A549 (cell line): ENCODE results near the gene ING3. TPM values are rescaled to one million over a fixed set of nuclear protein-coding genes. Genes with fewer than 3 reads are reported as not detected.

Source experiments
- ATAC-seq, 2 experiments: fragments of 200-7000 bp in 1 of 2; fragments of >200 bp in 1 of 2; cut with Nextera tagmentation in 1 of 2; cut with Tn5 transposase in 1 of 2; 3 replicates each; pipeline versions ENCODE4 v1.8.0 to v1.9.1; 2018 to 2020; ENCODE audit warnings: mild to moderate bottlenecking in 1 of 2, moderate library complexity in 1 of 2
- CTCF ChIA-PET: fragments of 300-600 bp; sonication (Branson Sonifier 250); formaldehyde crosslinking; extraction: SDS; loops from one replicate; lab custom pipeline; 2021; ENCODE audit warnings: antibody characterized with exemption, inconsistent platforms; lab: Yijun Ruan, JAX
- POLR2A ChIA-PET: fragments of 350-600 bp; formaldehyde crosslinking; extraction: SDS; loops from one replicate; lab custom pipeline; 2021; ENCODE audit warnings: antibody characterized with exemption, inconsistent platforms; lab: Yijun Ruan, JAX
- DNase-seq, 2 experiments: peaks; one replicate each; pipeline versions ENCODE4 v3.0.0 to v3.0.0-alpha.2; 2011 to 2016; ENCODE audit warnings: low read depth in 1 of 2, low spot score in 1 of 2
- FAIRE-seq: peaks from 2 replicates; lab custom pipeline; 2011; peaks lifted over from hg19 to GRCh38; lab: Jason Lieb, UNC
- H3K27ac ChIP-seq, 2 experiments: fragments of >200 bp; sonication (Bioruptor Twin); formaldehyde crosslinking; 3 replicates each; pipeline ENCODE4 v1.5.1; 2016 to 2017
- H3K4me1 ChIP-seq: fragments of >200 bp; sonication (Bioruptor Twin); formaldehyde crosslinking; 3 replicates; pipeline ENCODE4 v1.6.1; 2016
- H3K4me2 ChIP-seq: fragments of >200 bp; sonication (Bioruptor Twin); formaldehyde crosslinking; 3 replicates; pipeline ENCODE4 v1.6.1; 2016
- H3K4me3 ChIP-seq: fragments of >200 bp; sonication (Bioruptor Twin); formaldehyde crosslinking; 3 replicates; pipeline ENCODE4 v1.5.1; 2016
- H3K9me3 ChIP-seq: fragments of >200 bp; sonication (Bioruptor Twin); formaldehyde crosslinking; 3 replicates; pipeline ENCODE4 v1.6.1; 2016
- ATOH8 ChIP-seq: fragments of 250-450 bp; sonication (Bioruptor Pico); IDR thresholded peaks from 2 replicates; pipeline ENCODE4 v1.5.0; 2020; ENCODE audit warnings: low read depth, mild to moderate bottlenecking, moderate library complexity
- BCL3 ChIP-seq: fragments of >200 bp; sonication (Bioruptor Twin); formaldehyde crosslinking; IDR thresholded peaks from 3 replicates; pipeline ENCODE4 v1.6.1; 2016
- CBX8 ChIP-seq: fragments of 200-600 bp; sonication (generic); IDR thresholded peaks from 2 replicates; pipeline ENCODE4 v1.6.1; 2016
- CTCF ChIP-seq: fragments of >200 bp; sonication (Bioruptor Twin); formaldehyde crosslinking; IDR thresholded peaks from 3 replicates; pipeline ENCODE4 v1.5.1; 2016
- E2F6 ChIP-seq: IDR thresholded peaks from 2 replicates; pipeline ENCODE4 v1.6.1; 2012; ENCODE audit warnings: low read depth, borderline replicate concordance
- GATA3 ChIP-seq: IDR thresholded peaks from 2 replicates; pipeline ENCODE4 v1.6.1; 2012; ENCODE audit warnings: borderline replicate concordance
- HDAC2 ChIP-seq: fragments of 200-600 bp; sonication (generic); IDR thresholded peaks from 2 replicates; pipeline ENCODE4 v1.6.1; 2016
- HES2 ChIP-seq: fragments of >200 bp; sonication (Bioruptor Twin); formaldehyde crosslinking; IDR thresholded peaks from 2 replicates; pipeline ENCODE4 v1.6.1; 2016
- JUN ChIP-seq, 2 experiments: fragments of >200 bp; sonication (Bioruptor Twin); formaldehyde crosslinking; IDR thresholded peaks; 2 replicates in 1 of 2; 3 replicates in 1 of 2; pipeline ENCODE4 v1.6.1; 2016 to 2017
- JUNB ChIP-seq: fragments of >200 bp; sonication (Bioruptor Twin); formaldehyde crosslinking; IDR thresholded peaks from 2 replicates; pipeline ENCODE4 v1.6.1; 2016
- MAX ChIP-seq: IDR thresholded peaks from 2 replicates; pipeline ENCODE4 v1.6.1; 2012
- NPAS2 ChIP-seq: fragments of 250-450 bp; sonication (Bioruptor Pico); IDR thresholded peaks from 2 replicates; pipeline ENCODE4 v1.8.0; 2022; ENCODE audit warnings: mild to moderate bottlenecking, moderate library complexity, borderline replicate concordance
- PHF8 ChIP-seq: fragments of 200-600 bp; sonication (generic); IDR thresholded peaks from 2 replicates; pipeline ENCODE4 v1.6.1; 2016; ENCODE audit warnings: low read depth, mild to moderate bottlenecking, antibody characterized with exemption, moderate library complexity, borderline replicate concordance
- POLR2A ChIP-seq: IDR thresholded peaks from 2 replicates; pipeline ENCODE4 v1.6.1; 2012; ENCODE audit warnings: mild to moderate bottlenecking, low read length
- POLR2AphosphoS2 ChIP-seq: conservative IDR thresholded peaks from 2 replicates; pipeline ENCODE4 v1.6.1; 2012; ENCODE audit warnings: low read length, improper control_type of control experiment, inconsistent platforms
- RCOR1 ChIP-seq: fragments of 150-350 bp; IDR thresholded peaks from 2 replicates; pipeline ENCODE4 v1.6.1; 2014; ENCODE audit warnings: antibody characterized with exemption, low read length, low read depth
- REST ChIP-seq: fragments of 200-600 bp; sonication (generic); IDR thresholded peaks from 2 replicates; pipeline ENCODE4 v1.6.1; 2016; ENCODE audit warnings: antibody characterized with exemption, mild to moderate bottlenecking, moderate library complexity
- RNF2 ChIP-seq: fragments of 200-600 bp; sonication (generic); IDR thresholded peaks from 2 replicates; pipeline ENCODE4 v1.6.1; 2016; ENCODE audit warnings: low read depth, mild to moderate bottlenecking, antibody characterized with exemption, moderate library complexity, borderline replicate concordance
- ZSCAN20 ChIP-seq: fragments of 250-450 bp; sonication (Bioruptor Pico); IDR thresholded peaks from 2 replicates; pipeline ENCODE4 v1.8.0; 2022; ENCODE audit warnings: mild to moderate bottlenecking, moderate library complexity
- WGBS: methylation state at CpG from one replicate; pipeline ENCODE4 v1.1.6; 2017; ENCODE audit errors: missing lambda C conversion rate; 5-methylcytosine and 5-hydroxymethylcytosine counted together
- polyA plus RNA-seq, 4 experiments: library from polyadenylated mRNA; depleted of rRNA in 3 of 4; stranded (reverse); fragments of >200 nt; fragmentation: RNase III in 1 of 4; extraction: RNeasy Plus Mini Kit Qiagen cat#74134 plus additional on column Dnase treatment in 1 of 4; gene quantifications; 2 replicates in 3 of 4; 3 replicates in 1 of 4; pipeline ENCODE4 v1.2.3, GENCODE V29; 2011 to 2017

The ING3 gene
- polyA plus RNA-seq, 2 of the 4 experiments (the other 2 are of a cell fraction): 5.6 to 11.3 TPM

- no peaks in the 10 kb centered on the region for H3K9me3 ChIP-seq
- CTCF ChIA-PET: no interaction called here
- no peak for FAIRE-seq
- H3K4me2 ChIP-seq: no peak overlapping the region
- TF ChIP-seq NPAS2: no peak
- no peak for TF ChIP-seq BCL3
- TF ChIP-seq CTCF: no peak
- TF ChIP-seq, all 56 proteins: peak for 0
- Histone ChIP-seq H3K4me1 (peaks cover 8% of the 10 kb centered on the region; the same call in 2 of the 3 replicates), H3K27ac (no peak overlapping the region), H3K4me3 (no peak overlapping the region)
- ATAC-seq: no peak
- no peak for DNase-seq
- WGBS: 61% methylated on average over 1 of the region's 1 CpG
- POLR2A ChIA-PET: no interaction called here
Measured at GRCh38 chr7:120991161-120991560, 40.6 kb downstream of the ING3 start.

GRCh38 chr7:120991581-120991980 lies 41.0 kb downstream of the ING3 start:
- Histone ChIP-seq H3K4me1 (peaks cover 8% of the 10 kb centered on the region; the same call in 2 of the 3 replicates), H3K4me3 (no peak overlapping the region)
- TF ChIP-seq ZSCAN20 (CRISPR knock-in tag) (no peak), RNF2 (peak; percentile 84), ATOH8 (CRISPR knock-in tag) (no peak), CBX8 (0 out of 2 replicates have a peak, but pooled peaks have one; percentile 44), MAX (no peak)
- TF ChIP-seq, all 56 proteins: peak for 2
- ChIA-PET POLR2A (no interaction called here), CTCF (no interaction called here)
- no peak overlapping the region for H3K4me2 ChIP-seq
- no peak overlapping the region for H3K27ac ChIP-seq
- FAIRE-seq (no peak), DNase-seq (no peak), ATAC-seq (no peak)
- 0% methylated on average over 2 of the region's 2 CpGs for WGBS
- no peaks in the 10 kb centered on the region for H3K9me3 ChIP-seq

GRCh38 chr7:120992272-120992964 lies 41.8 kb downstream of the ING3 start:
- no peak for DNase-seq
- H3K4me1 ChIP-seq: peaks cover 8% of the 10 kb centered on the region; the same call in 2 of the 3 replicates
- H3K4me2 ChIP-seq: no peak overlapping the region
- no peaks in the 10 kb centered on the region for H3K9me3 ChIP-seq
- no peak for ATAC-seq
- TF ChIP-seq E2F6: no peak
- no peak for TF ChIP-seq POLR2AphosphoS2
- TF ChIP-seq HDAC2: no peak
- no peak for TF ChIP-seq JUN (IDR thresholded peaks at IDR 0.05)
- no peak for TF ChIP-seq REST
- no peak for TF ChIP-seq PHF8
- TF ChIP-seq GATA3: no peak
- no peak for TF ChIP-seq JUNB
- no peak for TF ChIP-seq ZSCAN20 (CRISPR knock-in tag)
- TF ChIP-seq HES2: no peak
- TF ChIP-seq RCOR1: no peak
- no peak for TF ChIP-seq POLR2A
- no peak for FAIRE-seq
- ChIA-PET POLR2A (no interaction called here), CTCF (no interaction called here)
- H3K4me3 ChIP-seq: no peak overlapping the region
- no peak overlapping the region for H3K27ac ChIP-seq
